GM23338 (cell line): ENCODE results near the gene TTC13. TPM values are rescaled to one million over a fixed set of nuclear protein-coding genes. Genes with fewer than 3 reads are reported as not detected.

ENCODE experiments used
- ATAC-seq: fragments of 200-7000 bp; cut with Tn5 transposase; 3 replicates; pipeline ENCODE4 v1.9.1; 2020
- DNase-seq: peaks from one replicate; pipeline ENCODE4 v3.0.0-alpha.2; 2015; ENCODE audit warnings: low spot score
- H2AFZ ChIP-seq: fragments of 200-600 bp; sonication (generic); 2 replicates; pipeline ENCODE4 v1.8.0; 2016; ENCODE audit warnings: antibody characterized with exemption, mild to moderate bottlenecking, moderate library complexity
- H3F3A ChIP-seq: fragments of 200-600 bp; sonication (generic); replicated peaks from 2 replicates; pipeline ENCODE4 v1.8.0; 2017; ENCODE audit warnings: antibody characterized with exemption, mixed run types, low read depth
- H3K27ac ChIP-seq: fragments of 200-600 bp; sonication (generic); 2 replicates; pipeline ENCODE4 v1.6.1; 2016; ENCODE audit warnings: low read depth
- H3K27me3 ChIP-seq: fragments of 200-600 bp; sonication (generic); 2 replicates; pipeline ENCODE4 v1.8.0; 2016; ENCODE audit warnings: mild to moderate bottlenecking, mixed run types, moderate library complexity; ENCODE audit not compliant: insufficient read depth
- H3K36me3 ChIP-seq: fragments of 200-600 bp; sonication (generic); 2 replicates; pipeline ENCODE4 v1.8.0; 2016; ENCODE audit warnings: mild to moderate bottlenecking; ENCODE audit not compliant: insufficient read depth
- H3K4me1 ChIP-seq: fragments of 200-600 bp; sonication (generic); 2 replicates; pipeline ENCODE4 v1.8.0; 2016; ENCODE audit warnings: mild to moderate bottlenecking, moderate library complexity; ENCODE audit not compliant: insufficient read depth
- H3K4me2 ChIP-seq: fragments of 200-600 bp; sonication (generic); 2 replicates; pipeline ENCODE4 v1.7.1; 2017; ENCODE audit warnings: mixed run types
- H3K4me3 ChIP-seq: fragments of 200-600 bp; sonication (generic); 2 replicates; pipeline ENCODE4 v1.6.1; 2016; ENCODE audit warnings: mixed run types
- H3K79me2 ChIP-seq: fragments of 200-600 bp; sonication (generic); replicated peaks from 2 replicates; pipeline ENCODE4 v1.8.0; 2017; ENCODE audit warnings: mild to moderate bottlenecking; ENCODE audit not compliant: insufficient read depth
- H3K9me2 ChIP-seq: fragments of 200-600 bp; sonication (generic); 2 replicates; pipeline ENCODE4 v1.8.0; 2017; ENCODE audit not compliant: insufficient read depth
- H4K20me1 ChIP-seq: fragments of 200-600 bp; sonication (generic); replicated peaks from 2 replicates; pipeline ENCODE4 v1.8.0; 2017; ENCODE audit warnings: mild to moderate bottlenecking; ENCODE audit not compliant: insufficient read depth
- H3K27ac Mint-ChIP-seq: 2 replicates; pipeline ENCODE4 v1.8.0; 2020; ENCODE audit warnings: inconsistent platforms, mild to moderate bottlenecking, moderate library complexity, mixed read lengths
- H3K27me3 Mint-ChIP-seq: 3 replicates; pipeline ENCODE4 v1.8.0; 2022; ENCODE audit warnings: low read depth, mild to moderate bottlenecking, moderate library complexity, mixed read lengths, inconsistent platforms; ENCODE audit not compliant: insufficient read depth, poor library complexity
- H3K36me3 Mint-ChIP-seq: 3 replicates; pipeline ENCODE4 v1.8.0; 2021; ENCODE audit warnings: low read depth, mild to moderate bottlenecking, inconsistent platforms, moderate library complexity, mixed read lengths
- H3K4me1 Mint-ChIP-seq: 3 replicates; pipeline ENCODE4 v1.8.0; 2020; ENCODE audit warnings: mild to moderate bottlenecking, inconsistent platforms, mixed read lengths
- H3K4me3 Mint-ChIP-seq: 3 replicates; pipeline ENCODE4 v1.8.0; 2021; ENCODE audit warnings: moderate library complexity, mild to moderate bottlenecking, inconsistent platforms, mixed read lengths
- H3K9me3 Mint-ChIP-seq: 3 replicates; pipeline ENCODE4 v1.8.0; 2020; ENCODE audit warnings: moderate library complexity, mild to moderate bottlenecking, inconsistent platforms, mixed read lengths
- CREB1 ChIP-seq: fragments of 250-450 bp; sonication (Bioruptor Pico); IDR thresholded peaks from 2 replicates; pipeline ENCODE4 v1.5.0; 2020; ENCODE audit warnings: low read depth, mild to moderate bottlenecking, moderate library complexity
- EZH2 ChIP-seq: fragments of 200-600 bp; sonication (generic); IDR thresholded peaks from one replicate; pipeline ENCODE4 v1.8.0; 2017; ENCODE audit warnings: antibody characterized with exemption, mild to moderate bottlenecking, low read depth; ENCODE audit not compliant: unreplicated experiment
- EZH2phosphoT487 ChIP-seq: fragments of 200-600 bp; sonication (generic); IDR thresholded peaks from one replicate; pipeline ENCODE4 v1.8.1; 2018; ENCODE audit warnings: antibody characterized with exemption; ENCODE audit not compliant: unreplicated experiment
- POLR2AphosphoS5 ChIP-seq: IDR thresholded peaks from 2 replicates; pipeline ENCODE4 v1.6.1; 2016; ENCODE audit warnings: antibody characterized with exemption, low read depth
- ZNF114 ChIP-seq: fragments of 250-450 bp; sonication (Bioruptor Pico); IDR thresholded peaks from 2 replicates; pipeline ENCODE4 v1.5.0; 2020; ENCODE audit warnings: mild to moderate bottlenecking, moderate library complexity
- ZNF331 ChIP-seq: fragments of 250-450 bp; sonication (Bioruptor Pico); IDR thresholded peaks from 2 replicates; pipeline ENCODE4 v1.5.0; 2020; ENCODE audit warnings: low read depth, mild to moderate bottlenecking, moderate library complexity
- polyA plus RNA-seq: library from polyadenylated mRNA; unstranded; fragments of >200 nt; fragmentation: Nextera tagmentation; extraction: Ambion mirVana; gene quantifications from 2 replicates; pipeline ENCODE4 v1.2.1, GENCODE V29; 2016
- total RNA-seq: library from RNA; depleted of rRNA; stranded (reverse); fragments of >200 nt; shearing (Covaris generic); gene quantifications from 2 replicates; pipeline ENCODE4 v1.2.3, GENCODE V29; 2014
- TF ChIP-seq, protein P1 (sequence below): fragments of 250-450 bp; sonication (Bioruptor Pico); IDR thresholded peaks from 2 replicates; pipeline ENCODE4 v1.5.0; 2020; ENCODE audit warnings: mild to moderate bottlenecking, moderate library complexity
- TF ChIP-seq, protein P2 (sequence below): IDR thresholded peaks from 2 replicates; pipeline ENCODE4 v1.6.1; 2016; ENCODE audit warnings: antibody characterized with exemption

Gene TTC13
- total and polyA plus RNA-seq, 2 experiments from 2014 or later = 3.8 to 9.4 TPM

DNA sequence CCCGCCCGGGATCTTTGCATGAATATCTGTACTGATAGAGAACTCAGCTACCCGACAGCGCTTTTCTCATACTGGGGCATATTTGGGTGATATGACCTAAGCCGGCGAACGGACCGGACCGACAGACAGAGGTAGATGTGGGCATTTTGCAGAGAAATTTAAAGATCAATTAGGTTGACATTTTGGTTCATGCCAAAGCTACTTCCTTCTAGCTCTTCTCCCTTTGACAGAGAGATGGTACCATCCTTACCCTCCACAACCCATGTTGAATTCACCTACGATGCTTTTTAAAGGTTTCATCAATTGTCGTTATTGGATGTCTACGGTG, 692 bp upstream of the TTC13 start (continued):
- TF ChIP-seq, protein P1, sequence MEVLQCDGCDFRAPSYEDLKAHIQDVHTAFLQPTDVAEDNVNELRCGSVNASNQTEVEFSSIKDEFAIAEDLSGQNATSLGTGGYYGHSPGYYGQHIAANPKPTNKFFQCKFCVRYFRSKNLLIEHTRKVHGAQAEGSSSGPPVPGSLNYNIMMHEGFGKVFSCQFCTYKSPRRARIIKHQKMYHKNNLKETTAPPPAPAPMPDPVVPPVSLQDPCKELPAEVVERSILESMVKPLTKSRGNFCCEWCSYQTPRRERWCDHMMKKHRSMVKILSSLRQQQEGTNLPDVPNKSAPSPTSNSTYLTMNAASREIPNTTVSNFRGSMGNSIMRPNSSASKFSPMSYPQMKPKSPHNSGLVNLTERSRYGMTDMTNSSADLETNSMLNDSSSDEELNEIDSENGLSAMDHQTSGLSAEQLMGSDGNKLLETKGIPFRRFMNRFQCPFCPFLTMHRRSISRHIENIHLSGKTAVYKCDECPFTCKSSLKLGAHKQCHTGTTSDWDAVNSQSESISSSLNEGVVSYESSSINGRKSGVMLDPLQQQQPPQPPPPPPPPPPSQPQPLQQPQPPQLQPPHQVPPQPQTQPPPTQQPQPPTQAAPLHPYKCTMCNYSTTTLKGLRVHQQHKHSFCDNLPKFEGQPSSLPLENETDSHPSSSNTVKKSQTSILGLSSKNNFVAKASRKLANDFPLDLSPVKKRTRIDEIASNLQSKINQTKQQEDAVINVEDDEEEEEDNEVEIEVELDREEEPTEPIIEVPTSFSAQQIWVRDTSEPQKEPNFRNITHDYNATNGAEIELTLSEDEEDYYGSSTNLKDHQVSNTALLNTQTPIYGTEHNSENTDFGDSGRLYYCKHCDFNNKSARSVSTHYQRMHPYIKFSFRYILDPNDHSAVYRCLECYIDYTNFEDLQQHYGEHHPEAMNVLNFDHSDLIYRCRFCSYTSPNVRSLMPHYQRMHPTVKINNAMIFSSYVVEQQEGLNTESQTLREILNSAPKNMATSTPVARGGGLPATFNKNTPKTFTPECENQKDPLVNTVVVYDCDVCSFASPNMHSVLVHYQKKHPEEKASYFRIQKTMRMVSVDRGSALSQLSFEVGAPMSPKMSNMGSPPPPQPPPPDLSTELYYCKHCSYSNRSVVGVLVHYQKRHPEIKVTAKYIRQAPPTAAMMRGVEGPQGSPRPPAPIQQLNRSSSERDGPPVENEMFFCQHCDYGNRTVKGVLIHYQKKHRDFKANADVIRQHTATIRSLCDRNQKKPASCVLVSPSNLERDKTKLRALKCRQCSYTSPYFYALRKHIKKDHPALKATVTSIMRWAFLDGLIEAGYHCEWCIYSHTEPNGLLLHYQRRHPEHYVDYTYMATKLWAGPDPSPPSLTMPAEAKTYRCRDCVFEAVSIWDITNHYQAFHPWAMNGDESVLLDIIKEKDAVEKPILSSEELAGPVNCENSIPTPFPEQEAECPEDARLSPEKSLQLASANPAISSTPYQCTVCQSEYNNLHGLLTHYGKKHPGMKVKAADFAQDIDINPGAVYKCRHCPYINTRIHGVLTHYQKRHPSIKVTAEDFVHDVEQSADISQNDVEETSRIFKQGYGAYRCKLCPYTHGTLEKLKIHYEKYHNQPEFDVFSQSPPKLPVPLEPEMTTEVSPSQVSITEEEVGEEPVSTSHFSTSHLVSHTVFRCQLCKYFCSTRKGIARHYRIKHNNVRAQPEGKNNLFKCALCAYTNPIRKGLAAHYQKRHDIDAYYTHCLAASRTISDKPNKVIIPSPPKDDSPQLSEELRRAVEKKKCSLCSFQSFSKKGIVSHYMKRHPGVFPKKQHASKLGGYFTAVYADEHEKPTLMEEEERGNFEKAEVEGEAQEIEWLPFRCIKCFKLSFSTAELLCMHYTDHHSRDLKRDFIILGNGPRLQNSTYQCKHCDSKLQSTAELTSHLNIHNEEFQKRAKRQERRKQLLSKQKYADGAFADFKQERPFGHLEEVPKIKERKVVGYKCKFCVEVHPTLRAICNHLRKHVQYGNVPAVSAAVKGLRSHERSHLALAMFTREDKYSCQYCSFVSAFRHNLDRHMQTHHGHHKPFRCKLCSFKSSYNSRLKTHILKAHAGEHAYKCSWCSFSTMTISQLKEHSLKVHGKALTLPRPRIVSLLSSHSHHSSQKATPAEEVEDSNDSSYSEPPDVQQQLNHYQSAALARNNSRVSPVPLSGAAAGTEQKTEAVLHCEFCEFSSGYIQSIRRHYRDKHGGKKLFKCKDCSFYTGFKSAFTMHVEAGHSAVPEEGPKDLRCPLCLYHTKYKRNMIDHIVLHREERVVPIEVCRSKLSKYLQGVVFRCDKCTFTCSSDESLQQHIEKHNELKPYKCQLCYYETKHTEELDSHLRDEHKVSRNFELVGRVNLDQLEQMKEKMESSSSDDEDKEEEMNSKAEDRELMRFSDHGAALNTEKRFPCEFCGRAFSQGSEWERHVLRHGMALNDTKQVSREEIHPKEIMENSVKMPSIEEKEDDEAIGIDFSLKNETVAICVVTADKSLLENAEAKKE (CRISPR knock-in tag) = no peak
- TF ChIP-seq, protein P2, sequence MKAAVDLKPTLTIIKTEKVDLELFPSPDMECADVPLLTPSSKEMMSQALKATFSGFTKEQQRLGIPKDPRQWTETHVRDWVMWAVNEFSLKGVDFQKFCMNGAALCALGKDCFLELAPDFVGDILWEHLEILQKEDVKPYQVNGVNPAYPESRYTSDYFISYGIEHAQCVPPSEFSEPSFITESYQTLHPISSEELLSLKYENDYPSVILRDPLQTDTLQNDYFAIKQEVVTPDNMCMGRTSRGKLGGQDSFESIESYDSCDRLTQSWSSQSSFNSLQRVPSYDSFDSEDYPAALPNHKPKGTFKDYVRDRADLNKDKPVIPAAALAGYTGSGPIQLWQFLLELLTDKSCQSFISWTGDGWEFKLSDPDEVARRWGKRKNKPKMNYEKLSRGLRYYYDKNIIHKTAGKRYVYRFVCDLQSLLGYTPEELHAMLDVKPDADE = no peak
- no peak for TF ChIP-seq EZH2
- no peak for TF ChIP-seq POLR2AphosphoS5
- no peak for TF ChIP-seq ZNF331

DNA sequence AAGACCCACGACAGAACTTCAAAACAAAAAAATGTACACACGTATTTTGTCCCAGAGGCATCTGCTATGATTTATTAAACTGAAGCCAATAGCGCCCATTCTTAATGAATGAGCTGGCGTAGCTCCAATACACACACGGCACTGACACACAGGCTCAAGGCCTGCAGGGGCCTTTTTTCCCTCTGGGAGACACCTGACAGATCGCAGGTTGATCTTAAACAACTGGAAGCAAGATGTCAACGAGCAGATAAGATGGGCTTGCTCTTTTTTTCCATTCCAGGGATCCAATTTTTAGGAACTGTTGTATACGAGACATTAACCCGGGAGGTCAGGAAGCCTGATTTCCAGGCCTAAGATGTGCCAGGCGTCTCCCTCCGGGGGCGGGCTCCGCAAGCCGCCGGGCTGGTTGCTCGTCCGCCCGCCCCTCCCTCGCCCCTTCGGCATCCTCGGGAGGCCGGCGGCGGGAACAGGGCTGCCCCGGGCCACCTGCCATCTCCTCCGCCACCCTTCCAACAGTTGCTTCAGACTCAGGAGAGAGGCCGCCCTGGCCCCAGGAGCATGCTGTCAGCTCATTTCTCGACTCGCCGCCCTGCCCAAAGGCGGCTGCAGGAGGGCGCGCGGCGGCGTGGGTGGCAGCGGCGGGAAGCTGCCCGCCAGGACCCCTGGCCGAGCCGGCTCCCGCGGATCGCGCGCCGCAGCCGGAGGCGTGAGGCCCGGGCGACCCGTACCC, 735 bp downstream of the TTC13 start:
- H3K27me3 ChIP-seq = peaks cover 55% of the 10 kb centered on the region
- H2AFZ ChIP-seq = 0 out of 2 replicates have a peak overlapping the region, but pooled peaks have one; percentile 32
- H3K4me3 ChIP-seq = peak overlapping the region; percentile 88
- H3K9me2 ChIP-seq = no peaks in the 10 kb centered on the region
- H3K27ac ChIP-seq = no peak overlapping the region
- no peaks in the 10 kb centered on the region for H3K9me3 Mint-ChIP-seq
- peaks cover 10% of the 10 kb centered on the region; the same call in 1 of the 2 replicates for H3K4me1 ChIP-seq
- H3K4me1 Mint-ChIP-seq = peaks cover 13% of the 10 kb centered on the region
- peaks cover 6% of the 10 kb centered on the region for H3K27me3 Mint-ChIP-seq
- H3K36me3 ChIP-seq = no peaks in the 10 kb centered on the region
- peaks cover 52% of the 10 kb centered on the region for H4K20me1 ChIP-seq
- ATAC-seq (peak; percentile 8), DNase-seq (peak; percentile 47)
- H3F3A ChIP-seq = no peaks in the 10 kb centered on the region
- peak overlapping the region; percentile 88 for H3K4me2 ChIP-seq
- H3K79me2 ChIP-seq = peaks cover 12% of the 10 kb centered on the region
- no peak overlapping the region for H3K27ac Mint-ChIP-seq
- H3K4me3 Mint-ChIP-seq = peak overlapping the region; percentile 84
- no peaks in the 10 kb centered on the region; the same call in 2 of the 3 replicates for H3K36me3 Mint-ChIP-seq
- TF ChIP-seq ZNF331 (no peak), EZH2phosphoT487 (no peak), ZNF114 (CRISPR knock-in tag) (no peak), EZH2 (no peak), CREB1 (no peak)
- TF ChIP-seq, protein P1 (CRISPR knock-in tag) = no peak
